GM12891 (cell line): Measurements from ENCODE around the gene CFDP1.

ENCODE experiments used
- DNase-seq: peaks from one replicate; pipeline ENCODE4 v3.0.0; 2011; ENCODE audit warnings: low spot score; ENCODE audit not compliant: insufficient read length
- FAIRE-seq: peaks from 2 replicates; lab custom pipeline; 2011; peaks lifted over from hg19 to GRCh38; lab: Jason Lieb, UNC
- PAX5 ChIP-seq: IDR thresholded peaks from 2 replicates; pipeline ENCODE4 v1.6.1; 2011; ENCODE audit warnings: low read length, moderate library complexity, mild to moderate bottlenecking; ENCODE audit not compliant: insufficient read depth, severe bottlenecking
- POLR2A ChIP-seq: IDR thresholded peaks from 2 replicates; pipeline ENCODE4 v1.6.1; 2011; ENCODE audit warnings: low read depth, low read length, control low read depth
- POLR2AphosphoS5 ChIP-seq: IDR thresholded peaks from 2 replicates; pipeline ENCODE4 v1.6.1; 2011; ENCODE audit warnings: low read depth, low read length, control low read depth
- POU2F2 ChIP-seq: IDR thresholded peaks from 2 replicates; pipeline ENCODE4 v1.6.1; 2011; ENCODE audit warnings: low read depth, mild to moderate bottlenecking, control low read depth, low read length, moderate library complexity
- SPI1 ChIP-seq: IDR thresholded peaks from 2 replicates; pipeline ENCODE4 v1.6.1; 2011; ENCODE audit warnings: low read depth, low read length, control low read depth
- TAF1 ChIP-seq: IDR thresholded peaks from 2 replicates; pipeline ENCODE4 v1.6.1; 2011; ENCODE audit warnings: low read depth, low read length, control low read depth

CFDP1 gene

DNA sequence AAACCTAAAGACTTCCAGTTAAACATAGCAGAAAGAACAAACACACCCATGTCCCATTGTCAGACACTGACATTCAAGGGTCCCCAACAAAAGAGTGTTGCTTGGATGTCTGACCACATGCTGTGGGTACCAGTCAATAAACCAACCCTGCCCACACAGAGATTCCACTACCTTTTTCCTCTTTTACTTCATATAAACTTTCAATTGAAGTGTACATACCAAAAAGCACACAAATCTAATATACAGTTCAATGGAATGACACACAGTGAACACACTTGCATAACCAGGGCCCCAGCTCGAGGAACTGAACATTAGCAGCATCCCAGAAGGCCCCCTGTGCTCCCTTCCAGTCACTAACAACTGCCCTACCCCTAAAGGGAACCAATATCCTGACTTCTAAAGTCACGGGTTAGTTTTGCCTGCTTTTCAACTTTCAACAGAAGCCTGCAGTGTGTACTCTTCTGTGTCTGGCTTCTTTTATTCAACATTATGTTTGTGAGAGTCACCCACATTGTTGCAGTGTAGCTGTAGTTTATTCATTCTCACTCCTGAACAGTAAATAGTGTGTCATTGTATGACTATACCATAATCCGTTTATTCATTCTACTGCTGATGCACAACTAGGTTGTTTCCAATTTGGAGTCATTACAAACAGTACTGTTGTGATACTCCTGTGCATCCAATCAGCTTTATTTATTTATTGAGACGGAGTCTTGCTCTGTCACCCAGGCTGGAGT is 18.0 kb downstream of the CFDP1 start:
- DNase-seq (no peak), FAIRE-seq (no peak)
- TF ChIP-seq SPI1, result no peak
- TF ChIP-seq TAF1, result no peak
- TF ChIP-seq POLR2AphosphoS5, result no peak
- TF ChIP-seq PAX5, result no peak
- TF ChIP-seq POLR2A, result no peak
- no peak for TF ChIP-seq POU2F2

GRCh38 chr16:75413951-75414350 is 19.4 kb downstream of the CFDP1 start:
- no peak for TF ChIP-seq TAF1
- TF ChIP-seq POLR2AphosphoS5, result no peak
- TF ChIP-seq POLR2A, result no peak
- TF ChIP-seq PAX5, result no peak
- no peak for TF ChIP-seq POU2F2
- no peak for TF ChIP-seq SPI1
- DNase-seq, result no peak
- no peak for FAIRE-seq

DNA sequence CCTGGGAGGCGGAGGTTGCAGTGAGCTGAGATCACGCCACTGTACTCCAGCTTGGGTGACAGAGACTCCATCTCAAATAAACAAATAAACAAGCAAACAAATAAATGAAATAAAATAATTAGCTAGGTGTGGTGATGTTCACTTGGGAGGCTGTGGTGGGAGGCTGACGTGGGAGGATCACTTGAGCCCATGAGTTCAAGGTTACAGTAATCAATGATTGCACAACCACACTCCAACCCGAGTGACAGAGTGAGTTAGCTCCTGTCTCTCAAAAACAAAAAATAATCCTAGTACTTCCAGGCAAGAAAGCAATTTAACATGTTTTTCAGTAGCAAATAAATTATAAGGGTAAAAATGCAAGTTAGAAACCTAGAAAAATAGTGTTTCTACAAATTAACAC is 26.4 kb downstream of the CFDP1 start:
- FAIRE-seq, result no peak
- no peak for DNase-seq
- TF ChIP-seq POU2F2 (no peak), SPI1 (no peak), PAX5 (no peak), TAF1 (no peak), POLR2AphosphoS5 (no peak), POLR2A (no peak)

DNA sequence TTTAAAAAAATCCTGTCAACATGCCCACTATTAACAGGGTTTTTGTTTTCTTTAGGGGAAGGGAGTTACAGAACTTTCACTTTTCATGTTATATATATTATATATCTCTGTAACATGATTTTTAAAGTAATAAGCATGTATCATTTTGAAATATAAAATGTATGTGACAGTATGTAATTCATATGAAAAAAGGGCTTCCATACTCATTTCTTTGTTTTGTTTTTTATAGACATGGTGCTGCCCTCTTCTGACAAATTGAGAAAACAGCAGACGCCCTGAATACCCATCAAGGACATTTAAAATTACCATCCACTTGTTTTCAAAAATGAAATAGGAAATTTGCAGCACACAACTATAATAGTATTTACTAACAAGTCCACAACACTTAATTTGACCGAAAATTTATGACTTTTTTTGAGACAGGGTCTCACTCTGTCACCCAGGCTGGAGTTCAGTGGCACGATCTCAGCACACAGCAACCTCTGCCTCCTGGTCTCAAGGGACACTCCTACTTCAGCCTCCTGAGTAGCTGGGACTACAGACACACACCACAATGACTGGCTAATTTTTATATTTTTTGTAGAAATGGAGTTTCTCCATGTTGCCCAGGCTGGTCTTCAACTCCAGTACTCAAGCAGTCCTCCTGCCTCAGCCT is 30.4 kb downstream of the CFDP1 start:
- no peak for FAIRE-seq

DNA sequence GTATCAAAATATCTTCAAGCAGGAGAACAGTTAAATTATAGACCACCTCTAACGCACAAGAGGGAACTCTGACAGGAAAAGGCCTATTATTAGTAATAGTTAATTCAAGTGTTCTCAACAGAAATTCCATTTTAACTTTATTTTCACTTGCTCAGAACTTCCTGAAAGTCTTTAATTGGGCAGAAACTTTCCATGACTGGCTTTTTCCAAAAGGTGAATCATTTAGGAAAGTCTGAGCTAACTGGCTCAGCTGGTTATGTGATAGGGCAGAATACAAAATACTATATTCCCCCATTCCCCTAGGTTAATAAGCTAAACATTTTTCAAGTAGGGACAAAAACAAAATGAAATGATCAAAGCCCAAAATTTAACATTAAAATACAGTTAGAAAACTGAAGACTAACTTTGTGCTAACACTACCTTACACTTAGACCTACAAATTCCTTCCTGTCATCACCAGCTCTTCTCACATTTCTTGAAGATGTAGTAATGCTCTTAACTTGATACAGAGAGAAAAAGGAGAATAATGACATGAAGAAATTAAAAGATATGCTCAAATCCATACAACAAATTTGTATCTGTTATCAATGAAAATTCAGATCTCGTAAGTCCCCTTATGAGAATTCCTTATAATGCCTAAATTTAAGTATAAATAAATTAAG is 31.0 kb downstream of the CFDP1 start:
- no peak for FAIRE-seq
- DNase-seq, result no peak
- TF ChIP-seq PAX5 (no peak), POLR2AphosphoS5 (no peak), SPI1 (no peak), POLR2A (no peak), POU2F2 (no peak), TAF1 (no peak)

More for the DNA sequence above, 30.4 kb downstream of the CFDP1 start:
- DNase-seq, result no peak
- TF ChIP-seq SPI1 (no peak), TAF1 (no peak), POLR2A (no peak), POU2F2 (no peak), POLR2AphosphoS5 (no peak), PAX5 (no peak)

- FAIRE-seq (no peak), DNase-seq (no peak)
- no peak for TF ChIP-seq SPI1
- no peak for TF ChIP-seq POU2F2
- TF ChIP-seq POLR2AphosphoS5, result no peak
- TF ChIP-seq TAF1, result no peak
- no peak for TF ChIP-seq PAX5
- no peak for TF ChIP-seq POLR2A
Observed at GRCh38 chr16:75401691-75402090, 31.6 kb downstream of the CFDP1 start.

DNA sequence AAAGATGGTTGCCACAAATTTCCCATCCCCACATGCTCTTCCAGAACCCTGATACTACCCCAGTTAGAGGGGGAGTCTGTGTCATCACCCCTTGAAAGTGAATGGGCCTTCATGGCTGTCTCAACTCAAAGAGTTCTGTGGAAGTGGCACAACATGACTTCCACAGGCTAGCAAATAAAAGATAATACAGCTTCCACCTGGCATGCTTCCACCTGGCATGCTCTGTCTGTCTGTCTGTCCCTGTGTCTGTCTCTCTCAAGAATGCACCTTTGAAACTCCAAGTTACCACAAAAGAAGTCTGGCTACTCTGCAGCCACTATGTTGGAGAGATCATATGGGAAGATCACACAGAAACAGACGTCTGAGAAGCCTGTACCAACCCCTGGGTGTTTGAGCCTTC is 35.0 kb downstream of the CFDP1 start:
- no peak for TF ChIP-seq TAF1
- no peak for TF ChIP-seq POU2F2
- TF ChIP-seq SPI1, result no peak
- TF ChIP-seq PAX5, result no peak
- TF ChIP-seq POLR2A, result no peak
- no peak for TF ChIP-seq POLR2AphosphoS5
- FAIRE-seq, result no peak
- DNase-seq, result no peak

GRCh38 chr16:75394941-75395340 is 38.4 kb downstream of the CFDP1 start:
- no peak for FAIRE-seq
- no peak for TF ChIP-seq POU2F2
- DNase-seq, result no peak

GRCh38 chr16:75392906-75393305 is 40.4 kb downstream of the CFDP1 start:
- no peak for DNase-seq
- FAIRE-seq, result no peak
- TF ChIP-seq POLR2AphosphoS5 (no peak), SPI1 (no peak), TAF1 (no peak)
